DND-41 (cell line): ENCODE results near the gene COX14.

Source experiments
- ATAC-seq: fragments of 200-7000 bp; cut with Tn5 transposase; 3 replicates; pipeline ENCODE4 v1.9.1; 2021; ENCODE audit warnings: low read depth; ENCODE audit not compliant: insufficient read depth
- DNase-seq: peaks from one replicate; pipeline ENCODE4 v3.0.0-alpha.2; 2020
- H2AFZ ChIP-seq: 2 replicates; pipeline ENCODE4 v1.6.0; 2012; ENCODE audit warnings: low read depth, low read length
- H3K27ac ChIP-seq: 2 replicates; pipeline ENCODE4 v1.5.1; 2012; ENCODE audit warnings: low read length, inconsistent platforms
- H3K27me3 ChIP-seq: fragments of 200-600 bp; sonication (generic); 2 replicates; pipeline ENCODE4 v1.6.0; 2012; ENCODE audit warnings: low read length, mild to moderate bottlenecking, inconsistent platforms; ENCODE audit not compliant: insufficient read depth, poor library complexity
- H3K36me3 ChIP-seq: 2 replicates; pipeline ENCODE4 v1.5.1; 2012; ENCODE audit warnings: low read length, inconsistent platforms; ENCODE audit not compliant: insufficient read depth
- H3K4me1 ChIP-seq: 2 replicates; pipeline ENCODE4 v1.5.1; 2012; ENCODE audit warnings: mild to moderate bottlenecking, low read length; ENCODE audit not compliant: insufficient read depth
- H3K4me2 ChIP-seq: 2 replicates; pipeline ENCODE4 v1.6.0; 2012; ENCODE audit warnings: mild to moderate bottlenecking, moderate library complexity, low read length, inconsistent platforms; ENCODE audit not compliant: insufficient read depth
- H3K4me3 ChIP-seq, 2 experiments: fragments of 200-600 bp in 1 of 2; shearing (Covaris generic) in 1 of 2; 2 replicates each; pipeline ENCODE4 v1.5.1; 2012 to 2016; ENCODE audit warnings: inconsistent platforms in 2 of 2, low read length in 2 of 2, mild to moderate bottlenecking in 2 of 2, low read depth in 1 of 2, moderate library complexity in 1 of 2
- H3K79me2 ChIP-seq: 2 replicates; pipeline ENCODE4 v1.6.0; 2012; ENCODE audit warnings: low read length, inconsistent platforms; ENCODE audit not compliant: insufficient read depth
- H3K9ac ChIP-seq: 2 replicates; pipeline ENCODE4 v1.6.0; 2012; ENCODE audit warnings: low read depth, mild to moderate bottlenecking, inconsistent platforms, low read length, moderate library complexity
- H3K9me3 ChIP-seq: 2 replicates; pipeline ENCODE4 v1.5.1; 2012; ENCODE audit warnings: low read length, moderate library complexity, mild to moderate bottlenecking, inconsistent platforms; ENCODE audit not compliant: insufficient read depth, severe bottlenecking
- H4K20me1 ChIP-seq: 2 replicates; pipeline ENCODE4 v1.6.0; 2012; ENCODE audit warnings: low read length; ENCODE audit not compliant: insufficient read depth
- EZH2 ChIP-seq: IDR thresholded peaks from 3 replicates; pipeline ENCODE4 v1.6.1; 2012; ENCODE audit warnings: borderline replicate concordance, low read depth, mild to moderate bottlenecking, moderate library complexity, low read length, inconsistent platforms; ENCODE audit not compliant: severe bottlenecking
- TF ChIP-seq, protein P1 (sequence below): IDR thresholded peaks from 2 replicates; pipeline ENCODE4 v1.5.1; 2012; ENCODE audit warnings: borderline replicate concordance, low read length, moderate library complexity, mild to moderate bottlenecking; ENCODE audit not compliant: poor library complexity, severe bottlenecking; ENCODE audit errors: extremely low read depth

Gene COX14

DNA sequence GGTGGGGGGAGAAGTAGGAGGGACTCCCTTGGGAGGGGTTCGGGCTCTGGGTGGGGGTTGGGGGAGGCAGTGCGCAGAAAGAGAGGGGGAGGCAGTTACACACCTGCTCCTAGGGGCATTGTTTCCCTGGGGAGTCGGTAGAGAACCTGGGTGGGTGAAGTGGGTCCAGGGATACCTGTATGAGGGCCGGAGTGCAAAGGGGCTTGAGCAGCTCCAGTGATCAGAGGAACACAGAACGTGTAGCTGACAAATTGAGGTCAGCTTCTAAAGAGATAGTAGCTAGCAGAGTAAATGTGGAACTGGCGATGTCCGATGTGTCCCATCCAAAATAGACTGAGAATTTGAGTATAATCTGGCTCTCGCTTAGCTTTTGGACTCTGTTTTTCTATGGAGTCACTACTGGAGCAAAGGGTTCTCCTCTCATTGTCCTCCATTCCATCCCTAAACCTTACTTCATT is 26.4 kb upstream of the COX14 start:
- Histone ChIP-seq H3K9ac (peak overlapping the region; percentile 79), H3K9me3 (no peaks in the 10 kb centered on the region), H3K4me3 (peak overlapping the region; percentile 80 to 98), H2AFZ (no peak overlapping the region; the same call in 1 of the 2 replicates), H3K27ac (peak overlapping the region; percentile 88), H3K4me2 (peak overlapping the region; percentile 97), H4K20me1 (peaks cover 26% of the 10 kb centered on the region), H3K27me3 (no peaks in the 10 kb centered on the region), H3K36me3 (peaks cover 48% of the 10 kb centered on the region), H3K79me2 (peaks cover 53% of the 10 kb centered on the region), H3K4me1 (peaks cover 43% of the 10 kb centered on the region)
- ATAC-seq (no peak; the same call in 1 of the 3 replicates), DNase-seq (no peak)
- TF ChIP-seq EZH2, result no peak
- TF ChIP-seq, protein P1, sequence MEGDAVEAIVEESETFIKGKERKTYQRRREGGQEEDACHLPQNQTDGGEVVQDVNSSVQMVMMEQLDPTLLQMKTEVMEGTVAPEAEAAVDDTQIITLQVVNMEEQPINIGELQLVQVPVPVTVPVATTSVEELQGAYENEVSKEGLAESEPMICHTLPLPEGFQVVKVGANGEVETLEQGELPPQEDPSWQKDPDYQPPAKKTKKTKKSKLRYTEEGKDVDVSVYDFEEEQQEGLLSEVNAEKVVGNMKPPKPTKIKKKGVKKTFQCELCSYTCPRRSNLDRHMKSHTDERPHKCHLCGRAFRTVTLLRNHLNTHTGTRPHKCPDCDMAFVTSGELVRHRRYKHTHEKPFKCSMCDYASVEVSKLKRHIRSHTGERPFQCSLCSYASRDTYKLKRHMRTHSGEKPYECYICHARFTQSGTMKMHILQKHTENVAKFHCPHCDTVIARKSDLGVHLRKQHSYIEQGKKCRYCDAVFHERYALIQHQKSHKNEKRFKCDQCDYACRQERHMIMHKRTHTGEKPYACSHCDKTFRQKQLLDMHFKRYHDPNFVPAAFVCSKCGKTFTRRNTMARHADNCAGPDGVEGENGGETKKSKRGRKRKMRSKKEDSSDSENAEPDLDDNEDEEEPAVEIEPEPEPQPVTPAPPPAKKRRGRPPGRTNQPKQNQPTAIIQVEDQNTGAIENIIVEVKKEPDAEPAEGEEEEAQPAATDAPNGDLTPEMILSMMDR, result no peak

DNA sequence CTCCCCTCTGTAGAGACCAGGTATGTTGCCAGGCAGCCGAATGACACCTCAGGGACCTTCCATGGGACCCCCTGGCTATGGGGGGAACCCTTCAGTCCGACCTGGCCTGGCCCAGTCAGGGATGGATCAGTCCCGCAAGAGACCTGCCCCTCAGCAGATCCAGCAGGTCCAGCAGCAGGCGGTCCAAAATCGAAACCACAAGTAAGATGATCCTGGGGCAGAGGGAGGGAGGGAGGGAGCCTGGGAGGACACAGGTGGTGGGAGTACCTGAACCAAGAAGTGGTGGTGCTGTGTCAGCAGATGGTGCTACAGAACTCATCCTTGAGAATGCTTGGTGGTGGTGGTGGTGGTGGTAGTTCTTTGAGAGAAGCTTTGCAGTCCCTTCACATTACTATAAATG is 25.9 kb upstream of the COX14 start:
- ATAC-seq, result no peak
- peaks cover 53% of the 10 kb centered on the region for H3K79me2 ChIP-seq
- H3K27me3 ChIP-seq, result no peaks in the 10 kb centered on the region
- no peak overlapping the region for H2AFZ ChIP-seq
- peak overlapping the region; percentile 88 for H3K27ac ChIP-seq
- TF ChIP-seq EZH2, result no peak
- TF ChIP-seq, protein P1, result no peak
- H4K20me1 ChIP-seq, result peaks cover 26% of the 10 kb centered on the region
- peak overlapping the region; percentile 97 for H3K4me2 ChIP-seq
- no peak for DNase-seq
- H3K36me3 ChIP-seq, result peaks cover 51% of the 10 kb centered on the region
- peak overlapping the region; percentile 79 for H3K9ac ChIP-seq
- H3K9me3 ChIP-seq, result no peaks in the 10 kb centered on the region
- peaks cover 43% of the 10 kb centered on the region for H3K4me1 ChIP-seq
- peak overlapping the region; percentile 80 to 98; a peak in 3 of 4 replicates for H3K4me3 ChIP-seq

DNA sequence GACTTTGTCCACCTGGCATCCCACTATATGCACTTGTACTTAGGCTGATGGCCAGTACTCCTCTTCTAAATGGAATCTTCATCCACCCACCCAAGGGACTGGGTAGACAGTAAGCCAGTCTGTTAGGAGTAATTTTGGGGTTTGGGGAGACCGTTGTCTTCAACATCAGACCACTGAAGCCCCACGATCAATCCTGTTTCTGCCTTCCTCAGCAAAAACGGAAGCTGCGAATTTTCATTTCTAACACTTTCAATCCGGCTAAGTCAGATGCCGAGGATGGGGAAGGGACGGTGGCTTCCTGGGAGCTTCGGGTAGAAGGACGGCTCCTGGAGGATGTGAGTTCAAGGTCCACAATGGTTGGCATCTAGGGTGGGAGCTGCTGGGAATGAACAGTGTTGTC is 24.9 kb upstream of the COX14 start:
- Histone ChIP-seq H3K36me3 (peaks cover 61% of the 10 kb centered on the region), H3K4me1 (peaks cover 43% of the 10 kb centered on the region), H3K9ac (no peak overlapping the region), H3K27me3 (no peaks in the 10 kb centered on the region), H4K20me1 (peaks cover 26% of the 10 kb centered on the region), H3K9me3 (no peaks in the 10 kb centered on the region), H3K4me3 (no peak overlapping the region), H2AFZ (no peak overlapping the region), H3K79me2 (peaks cover 53% of the 10 kb centered on the region), H3K27ac (no peak overlapping the region), H3K4me2 (peak overlapping the region; percentile 26; the same call in 1 of the 2 replicates)
- no peak for ATAC-seq
- no peak for DNase-seq
- TF ChIP-seq, protein P1, result no peak
- TF ChIP-seq EZH2, result no peak

DNA sequence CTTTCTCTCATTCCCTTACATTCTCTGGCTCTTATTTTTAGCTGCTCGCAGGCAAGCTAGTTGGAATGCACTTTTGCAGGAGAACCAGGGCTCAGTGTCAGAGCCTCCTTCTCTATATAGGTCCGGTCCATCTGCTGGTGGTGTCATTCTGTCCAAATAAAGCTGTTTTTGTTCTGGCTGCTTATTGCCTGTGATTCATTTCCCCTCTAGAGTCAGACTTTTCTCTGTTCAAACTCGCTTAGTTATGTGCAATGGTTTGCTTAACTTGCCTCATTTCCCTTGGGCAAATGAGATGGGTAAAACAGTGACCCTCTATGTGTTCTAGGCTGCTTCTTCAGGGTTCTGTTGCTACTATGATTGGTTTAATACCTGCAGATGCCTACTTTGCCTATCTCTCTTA is 24.0 kb upstream of the COX14 start:
- TF ChIP-seq, protein P1, result no peak
- TF ChIP-seq EZH2, result no peak
- H3K4me1 ChIP-seq, result peaks cover 43% of the 10 kb centered on the region
- H3K4me3 ChIP-seq, result no peak overlapping the region
- no peaks in the 10 kb centered on the region for H3K27me3 ChIP-seq
- H2AFZ ChIP-seq, result no peak overlapping the region
- H3K79me2 ChIP-seq, result peaks cover 53% of the 10 kb centered on the region
- H3K4me2 ChIP-seq, result no peak overlapping the region
- ATAC-seq, result no peak
- peaks cover 26% of the 10 kb centered on the region for H4K20me1 ChIP-seq
- no peak overlapping the region for H3K27ac ChIP-seq
- no peak overlapping the region for H3K9ac ChIP-seq
- DNase-seq, result no peak
- H3K36me3 ChIP-seq, result peaks cover 68% of the 10 kb centered on the region
- H3K9me3 ChIP-seq, result no peaks in the 10 kb centered on the region
